MM.1S (cell line): ENCODE data around the gene NF2.

ENCODE experiments used
- DNase-seq: peaks from one replicate; pipeline ENCODE4 v3.0.0-alpha.2; 2015
- H2AFZ ChIP-seq: fragments of 300-600 bp; sonication (generic); 2 replicates; pipeline ENCODE4 v1.6.0; 2016; ENCODE audit warnings: antibody characterized with exemption, low read length
- H3F3A ChIP-seq: fragments of 300-600 bp; sonication (generic); 2 replicates; pipeline ENCODE4 v1.6.1; 2016; ENCODE audit warnings: mild to moderate bottlenecking, antibody characterized with exemption, low read length, moderate library complexity, mixed read lengths; ENCODE audit not compliant: insufficient read depth
- H3K27ac ChIP-seq: fragments of 300-600 bp; sonication (generic); 2 replicates; pipeline ENCODE4 v1.5.1; 2016; ENCODE audit warnings: mild to moderate bottlenecking, low read length
- H3K27me3 ChIP-seq: fragments of 300-600 bp; sonication (generic); replicated peaks from 2 replicates; pipeline ENCODE4 v1.6.0; 2016; ENCODE audit warnings: low read length; ENCODE audit not compliant: insufficient read depth
- H3K36me3 ChIP-seq: fragments of 300-600 bp; sonication (generic); replicated peaks from 2 replicates; pipeline ENCODE4 v1.6.1; 2016; ENCODE audit warnings: mild to moderate bottlenecking, low read length, mixed read lengths; ENCODE audit not compliant: insufficient read depth
- H3K4me1 ChIP-seq: fragments of 300-600 bp; sonication (generic); 2 replicates; pipeline ENCODE4 v1.6.1; 2016; ENCODE audit warnings: low read length, mixed read lengths
- H3K4me2 ChIP-seq: fragments of 300-600 bp; sonication (generic); 2 replicates; pipeline ENCODE4 v1.6.0; 2016; ENCODE audit warnings: low read depth, low read length
- H3K4me3 ChIP-seq: fragments of 300-600 bp; sonication (generic); 2 replicates; pipeline ENCODE4 v1.5.1; 2016; ENCODE audit warnings: low read length, mixed read lengths
- H3K79me2 ChIP-seq: fragments of 300-600 bp; sonication (generic); 2 replicates; pipeline ENCODE4 v1.6.1; 2016; ENCODE audit warnings: mixed run types, low read length, mixed read lengths
- H3K9ac ChIP-seq: fragments of 300-600 bp; sonication (generic); 2 replicates; pipeline ENCODE4 v1.6.1; 2016; ENCODE audit warnings: low read length, mixed read lengths
- H3K9me2 ChIP-seq: fragments of 300-600 bp; sonication (generic); replicated peaks from 2 replicates; pipeline ENCODE4 v1.6.1; 2016; ENCODE audit warnings: mild to moderate bottlenecking, low read length, mixed read lengths; ENCODE audit not compliant: insufficient read depth
- H3K9me3 ChIP-seq: fragments of 300-600 bp; sonication (generic); replicated peaks from 2 replicates; pipeline ENCODE4 v1.6.1; 2016; ENCODE audit warnings: mild to moderate bottlenecking, low read length, mixed read lengths; ENCODE audit not compliant: insufficient read depth
- H4K20me1 ChIP-seq: fragments of 300-600 bp; sonication (generic); 2 replicates; pipeline ENCODE4 v1.6.1; 2016; ENCODE audit warnings: mild to moderate bottlenecking, low read length, moderate library complexity, mixed read lengths; ENCODE audit not compliant: insufficient read depth
- EZH2 ChIP-seq: fragments of 300-600 bp; sonication (generic); optimal IDR thresholded peaks from 2 replicates; pipeline ENCODE3; 2017; ENCODE audit warnings: low read depth, mild to moderate bottlenecking, antibody characterized with exemption, low read length, mixed read lengths
- EZH2phosphoT487 ChIP-seq: fragments of 300-600 bp; sonication (generic); IDR thresholded peaks from 2 replicates; pipeline ENCODE4 v1.6.1; 2018; ENCODE audit warnings: antibody characterized with exemption, low read length
- TF ChIP-seq, protein P1 (sequence below): fragments of 300-600 bp; sonication (generic); IDR thresholded peaks from 2 replicates; pipeline ENCODE4 v1.5.1; 2016; ENCODE audit warnings: antibody characterized with exemption, low read length, mixed read lengths

The NF2 gene

DNA sequence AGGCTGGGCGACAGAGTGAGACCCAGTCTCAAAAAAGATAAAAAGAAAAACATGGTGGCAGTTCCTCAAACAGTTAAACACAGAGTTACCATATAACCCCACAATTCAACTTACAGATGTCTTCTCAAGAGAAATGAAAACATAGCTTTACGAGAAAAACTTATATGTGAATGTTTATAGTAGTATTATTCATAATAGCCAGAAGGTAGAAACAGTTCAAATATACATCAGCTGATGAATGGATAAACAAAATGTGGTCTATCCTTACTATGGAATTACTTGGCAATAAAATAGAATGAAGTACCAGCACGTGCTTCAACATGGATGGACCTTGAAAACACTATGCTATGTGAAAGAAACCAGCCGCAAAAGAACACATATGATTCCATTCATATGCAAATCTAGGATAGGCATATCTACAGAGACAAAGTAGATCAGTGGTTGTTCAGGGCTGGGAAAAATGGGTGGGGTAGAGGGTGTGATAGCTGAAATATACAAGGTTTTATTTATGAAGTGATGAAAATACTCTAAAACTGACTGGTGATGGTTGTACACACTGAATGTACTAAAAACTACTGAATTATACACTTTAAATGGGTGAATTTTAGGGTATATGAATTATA, 12.4 kb downstream of the NF2 start:
- H3K4me1 ChIP-seq, result peaks cover 4% of the 10 kb centered on the region; the same call in 1 of the 2 replicates
- no peaks in the 10 kb centered on the region for H3K27me3 ChIP-seq
- 0 out of 2 replicates have a peak, but pooled peaks cover 2% of the 10 kb centered on the region for H4K20me1 ChIP-seq
- H3K4me3 ChIP-seq, result no peak overlapping the region
- no peaks in the 10 kb centered on the region for H3K9me3 ChIP-seq
- no peaks in the 10 kb centered on the region for H3K36me3 ChIP-seq
- H2AFZ ChIP-seq, result no peak overlapping the region
- no peak for DNase-seq
- H3K27ac ChIP-seq, result no peak overlapping the region
- no peaks in the 10 kb centered on the region for H3F3A ChIP-seq
- H3K79me2 ChIP-seq, result peaks cover 76% of the 10 kb centered on the region
- TF ChIP-seq EZH2, result no peak
- TF ChIP-seq, protein P1, sequence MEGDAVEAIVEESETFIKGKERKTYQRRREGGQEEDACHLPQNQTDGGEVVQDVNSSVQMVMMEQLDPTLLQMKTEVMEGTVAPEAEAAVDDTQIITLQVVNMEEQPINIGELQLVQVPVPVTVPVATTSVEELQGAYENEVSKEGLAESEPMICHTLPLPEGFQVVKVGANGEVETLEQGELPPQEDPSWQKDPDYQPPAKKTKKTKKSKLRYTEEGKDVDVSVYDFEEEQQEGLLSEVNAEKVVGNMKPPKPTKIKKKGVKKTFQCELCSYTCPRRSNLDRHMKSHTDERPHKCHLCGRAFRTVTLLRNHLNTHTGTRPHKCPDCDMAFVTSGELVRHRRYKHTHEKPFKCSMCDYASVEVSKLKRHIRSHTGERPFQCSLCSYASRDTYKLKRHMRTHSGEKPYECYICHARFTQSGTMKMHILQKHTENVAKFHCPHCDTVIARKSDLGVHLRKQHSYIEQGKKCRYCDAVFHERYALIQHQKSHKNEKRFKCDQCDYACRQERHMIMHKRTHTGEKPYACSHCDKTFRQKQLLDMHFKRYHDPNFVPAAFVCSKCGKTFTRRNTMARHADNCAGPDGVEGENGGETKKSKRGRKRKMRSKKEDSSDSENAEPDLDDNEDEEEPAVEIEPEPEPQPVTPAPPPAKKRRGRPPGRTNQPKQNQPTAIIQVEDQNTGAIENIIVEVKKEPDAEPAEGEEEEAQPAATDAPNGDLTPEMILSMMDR, result no peak
- TF ChIP-seq EZH2phosphoT487, result no peak
- no peak overlapping the region for H3K9ac ChIP-seq
- no peaks in the 10 kb centered on the region for H3K9me2 ChIP-seq
- no peak overlapping the region for H3K4me2 ChIP-seq

- Histone ChIP-seq H3K27ac (no peak overlapping the region), H3K9ac (no peak overlapping the region), H4K20me1 (0 out of 2 replicates have a peak, but pooled peaks cover 3% of the 10 kb centered on the region), H3K27me3 (no peaks in the 10 kb centered on the region), H3K4me3 (no peak overlapping the region), H3K9me2 (no peaks in the 10 kb centered on the region), H3K4me1 (peaks cover 4% of the 10 kb centered on the region; the same call in 1 of the 2 replicates), H3K79me2 (peaks cover 70% of the 10 kb centered on the region), H3K4me2 (no peak overlapping the region), H3F3A (no peaks in the 10 kb centered on the region), H3K9me3 (no peaks in the 10 kb centered on the region), H3K36me3 (no peaks in the 10 kb centered on the region), H2AFZ (no peak overlapping the region)
- TF ChIP-seq EZH2, result no peak
- no peak for TF ChIP-seq EZH2phosphoT487
- TF ChIP-seq, protein P1, result no peak
- DNase-seq, result no peak
Observed at GRCh38 chr22:29617922-29618629, 14.6 kb downstream of the NF2 start.

- TF ChIP-seq EZH2 (no peak), EZH2phosphoT487 (no peak)
- Histone ChIP-seq H3K79me2 (peaks cover 69% of the 10 kb centered on the region), H3K4me3 (no peak overlapping the region), H3K27ac (no peak overlapping the region), H3K4me1 (peaks cover 4% of the 10 kb centered on the region; the same call in 1 of the 2 replicates), H3K9me2 (no peaks in the 10 kb centered on the region), H4K20me1 (peaks cover 6% of the 10 kb centered on the region; the same call in 1 of the 2 replicates), H2AFZ (no peak overlapping the region), H3K9ac (no peak overlapping the region), H3K9me3 (no peaks in the 10 kb centered on the region), H3K36me3 (no peaks in the 10 kb centered on the region), H3K4me2 (no peak overlapping the region), H3F3A (no peaks in the 10 kb centered on the region), H3K27me3 (no peaks in the 10 kb centered on the region)
- no peak for DNase-seq
Observed at GRCh38 chr22:29621761-29622526, 18.5 kb downstream of the NF2 start.
